Measurements from ENCODE around the gene TEAD1. TPM values are rescaled to one million over a fixed set of nuclear protein-coding genes. Genes with fewer than 3 reads are reported as not detected.
A peak's percentile ranks its signal among the peaks of the same experiment; 100 is the strongest.

The TEAD1 gene
- total and polyA plus RNA-seq, 9 of the 15 experiments (the other 6 are each of a cell fraction or from before 2014, with no cell fraction given) = 1.7 to 17.7 (median 10.8) TPM

DNA sequence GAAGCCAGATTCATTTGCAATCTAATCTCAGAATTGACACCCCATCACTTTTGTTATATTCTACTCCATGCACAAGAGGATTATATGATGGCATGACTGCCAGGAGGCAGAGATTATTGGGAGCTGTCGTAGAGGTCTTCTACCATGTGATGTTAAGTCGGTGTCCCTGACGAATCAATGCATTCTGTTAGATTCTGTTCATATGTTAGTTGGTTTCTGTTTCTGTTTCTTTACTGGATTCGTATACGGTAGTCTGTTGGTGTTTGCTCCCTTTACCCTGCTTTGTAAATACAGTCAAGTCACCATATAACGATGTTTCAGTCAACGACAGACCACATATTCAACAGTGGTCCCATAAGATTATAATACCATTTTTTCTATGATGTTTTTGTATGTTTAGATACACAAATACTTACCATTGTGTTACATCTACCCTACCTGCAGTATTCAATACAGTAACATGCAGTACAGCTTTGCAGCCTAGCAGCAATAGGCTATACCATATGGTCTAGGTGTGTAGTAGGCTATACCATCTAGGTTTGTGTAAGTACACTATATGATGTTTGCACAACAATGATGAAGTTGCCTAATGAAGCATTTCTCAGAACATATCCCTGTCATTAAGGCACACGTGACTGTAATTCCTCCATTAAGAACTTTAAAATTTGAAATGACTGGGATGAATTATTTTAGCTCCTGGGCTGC lies 312.1 kb downstream of the TEAD1 start:
- ATAC-seq (no peak), DNase-seq (ENCODE audit: extremely low read depth in 1 of 4, low spot score in 3 of 4) (no peak), FAIRE-seq (no peak)
- Histone ChIP-seq H3K4me1 (replicated peaks in 1 of 2; ENCODE audit: control insufficient read depth in 2 of 2, insufficient read depth in 2 of 2, low read length in 2 of 2) (peaks cover 9 to 29% of the 10 kb centered on the region in 2 experiments; a peak in 3 of 5 replicates), H4K20me1 (replicated peaks; ENCODE audit: control insufficient read depth, insufficient read depth, low read length) (peaks cover 18% of the 10 kb centered on the region; the same call in 1 of the 2 replicates), H3K9ac (ENCODE audit: insufficient read depth in 1 of 2, low read depth in 2 of 2, low read length in 2 of 2) (no peak overlapping the region), H3K9me3 (replicated peaks; ENCODE audit: control insufficient read depth, insufficient read depth, low read depth, low read length) (no peaks in the 10 kb centered on the region), H3K4me2 (ENCODE audit: insufficient read depth, low read length) (peak overlapping the region; percentile 50), H3K4me3 (peak overlapping the region; percentile 9; the same call in 1 of the 2 replicates), H2AFZ (ENCODE audit: low read depth, low read length) (no peak overlapping the region), H3K9me1 (ENCODE audit: control insufficient read depth, insufficient read depth, low read length) (no peaks in the 10 kb centered on the region), H3K27me3 (ENCODE audit: control insufficient read depth in 2 of 2, insufficient read depth in 2 of 2, low read length in 2 of 2) (no peaks in the 10 kb centered on the region), H3K36me3 (ENCODE audit: control insufficient read depth, insufficient read depth, low read length) (peaks cover 71% of the 10 kb centered on the region), H3K27ac (ENCODE audit: extremely low read depth, low read depth, low read length) (no peak overlapping the region), H3K79me2 (ENCODE audit: control insufficient read depth, insufficient read depth, low read length) (peaks cover 80% of the 10 kb centered on the region)
- TF ChIP-seq XRCC5 (IDR thresholded peaks at IDR 0.05; ENCODE audit: low read depth, low read length) = no peak
- TF ChIP-seq, protein P1, sequence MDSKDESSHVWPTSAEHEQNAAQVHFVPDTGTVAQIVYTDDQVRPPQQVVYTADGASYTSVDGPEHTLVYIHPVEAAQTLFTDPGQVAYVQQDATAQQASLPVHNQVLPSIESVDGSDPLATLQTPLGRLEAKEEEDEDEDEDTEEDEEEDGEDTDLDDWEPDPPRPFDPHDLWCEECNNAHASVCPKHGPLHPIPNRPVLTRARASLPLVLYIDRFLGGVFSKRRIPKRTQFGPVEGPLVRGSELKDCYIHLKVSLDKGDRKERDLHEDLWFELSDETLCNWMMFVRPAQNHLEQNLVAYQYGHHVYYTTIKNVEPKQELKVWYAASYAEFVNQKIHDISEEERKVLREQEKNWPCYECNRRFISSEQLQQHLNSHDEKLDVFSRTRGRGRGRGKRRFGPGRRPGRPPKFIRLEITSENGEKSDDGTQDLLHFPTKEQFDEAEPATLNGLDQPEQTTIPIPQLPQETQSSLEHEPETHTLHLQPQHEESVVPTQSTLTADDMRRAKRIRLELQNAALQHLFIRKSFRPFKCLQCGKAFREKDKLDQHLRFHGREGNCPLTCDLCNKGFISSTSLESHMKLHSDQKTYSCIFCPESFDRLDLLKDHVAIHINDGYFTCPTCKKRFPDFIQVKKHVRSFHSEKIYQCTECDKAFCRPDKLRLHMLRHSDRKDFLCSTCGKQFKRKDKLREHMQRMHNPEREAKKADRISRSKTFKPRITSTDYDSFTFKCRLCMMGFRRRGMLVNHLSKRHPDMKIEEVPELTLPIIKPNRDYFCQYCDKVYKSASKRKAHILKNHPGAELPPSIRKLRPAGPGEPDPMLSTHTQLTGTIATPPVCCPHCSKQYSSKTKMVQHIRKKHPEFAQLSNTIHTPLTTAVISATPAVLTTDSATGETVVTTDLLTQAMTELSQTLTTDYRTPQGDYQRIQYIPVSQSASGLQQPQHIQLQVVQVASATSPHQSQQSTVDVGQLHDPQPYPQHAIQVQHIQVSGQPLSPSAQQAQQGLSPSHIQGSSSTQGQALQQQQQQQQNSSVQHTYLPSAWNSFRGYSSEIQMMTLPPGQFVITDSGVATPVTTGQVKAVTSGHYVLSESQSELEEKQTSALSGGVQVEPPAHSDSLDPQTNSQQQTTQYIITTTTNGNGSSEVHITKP (IDR thresholded peaks at IDR 0.05; ENCODE audit: partially characterized antibody) = peak; percentile 71
- ChIA-PET POLR2A (interaction anchor here (0.6 to 1.4 kb wide), 5 partner anchors 8 to 149 kb away, joined by 3 to 7 read pairs (median 3); no protein-coding TSS in a partner anchor), CTCF (ENCODE audit: low intra/inter-chr PET ratio) (no interaction called here)
- in situ Hi-C loops (cut with MboI) (no loop called here), intact Hi-C loops (cut with micrococcal nuclease) (no loop called here)
- no TSS peak for BruUV-seq (replicated peaks)
- 89% methylated on average over 8 of the region's 8 CpGs for WGBS (ENCODE audit: insufficient coverage, low coverage, missing lambda C conversion rate)
